GM15510 (cell line): ENCODE results near the gene VPS13D.

Experiments
- POLR2A ChIP-seq: IDR thresholded peaks from 3 replicates; pipeline ENCODE4 v1.6.1; 2011; ENCODE audit warnings: borderline replicate concordance; ENCODE audit not compliant: insufficient read length; ENCODE audit errors: extremely low read depth

VPS13D gene

GRCh38 chr1:12376236-12377045 is 146.6 kb downstream of the VPS13D start:
- no peak for TF ChIP-seq POLR2A

GRCh38 chr1:12380326-12381249 is 150.8 kb downstream of the VPS13D start:
- no peak for TF ChIP-seq POLR2A

- no peak for TF ChIP-seq POLR2A
Measured at GRCh38 chr1:12383001-12383400, 153.2 kb downstream of the VPS13D start.

GRCh38 chr1:12383786-12384185 is 154.0 kb downstream of the VPS13D start:
- no peak for TF ChIP-seq POLR2A

GRCh38 chr1:12384836-12385456 is 155.1 kb downstream of the VPS13D start:
- TF ChIP-seq POLR2A, result no peak

- no peak for TF ChIP-seq POLR2A
Measured at GRCh38 chr1:12386130-12386529, 156.3 kb downstream of the VPS13D start.

- TF ChIP-seq POLR2A, result no peak
Measured at GRCh38 chr1:12387641-12388040, 157.8 kb downstream of the VPS13D start.

- no peak for TF ChIP-seq POLR2A
Measured at GRCh38 chr1:12397462-12398450, 167.9 kb downstream of the VPS13D start.

- no peak for TF ChIP-seq POLR2A
Measured at GRCh38 chr1:12398479-12398878, 168.6 kb downstream of the VPS13D start.

GRCh38 chr1:12400027-12400693 is 170.3 kb downstream of the VPS13D start:
- TF ChIP-seq POLR2A, result no peak

GRCh38 chr1:12402159-12402673 is 172.4 kb downstream of the VPS13D start:
- no peak for TF ChIP-seq POLR2A

- no peak for TF ChIP-seq POLR2A
Measured at GRCh38 chr1:12402842-12403241, 173.0 kb downstream of the VPS13D start.

- no peak for TF ChIP-seq POLR2A
Measured at GRCh38 chr1:12404918-12405317, 175.1 kb downstream of the VPS13D start.
